NCI-H128 (cell line): ENCODE data around the gene ABHD12B.
A peak's percentile ranks its signal among the peaks of the same experiment; 100 is the strongest.

ENCODE experiments used
- DNase-seq: peaks from one replicate; lab custom pipeline; 2025; ENCODE audit not compliant: unreplicated experiment; lab: John Stamatoyannopoulos, UW

Gene ABHD12B

DNA sequence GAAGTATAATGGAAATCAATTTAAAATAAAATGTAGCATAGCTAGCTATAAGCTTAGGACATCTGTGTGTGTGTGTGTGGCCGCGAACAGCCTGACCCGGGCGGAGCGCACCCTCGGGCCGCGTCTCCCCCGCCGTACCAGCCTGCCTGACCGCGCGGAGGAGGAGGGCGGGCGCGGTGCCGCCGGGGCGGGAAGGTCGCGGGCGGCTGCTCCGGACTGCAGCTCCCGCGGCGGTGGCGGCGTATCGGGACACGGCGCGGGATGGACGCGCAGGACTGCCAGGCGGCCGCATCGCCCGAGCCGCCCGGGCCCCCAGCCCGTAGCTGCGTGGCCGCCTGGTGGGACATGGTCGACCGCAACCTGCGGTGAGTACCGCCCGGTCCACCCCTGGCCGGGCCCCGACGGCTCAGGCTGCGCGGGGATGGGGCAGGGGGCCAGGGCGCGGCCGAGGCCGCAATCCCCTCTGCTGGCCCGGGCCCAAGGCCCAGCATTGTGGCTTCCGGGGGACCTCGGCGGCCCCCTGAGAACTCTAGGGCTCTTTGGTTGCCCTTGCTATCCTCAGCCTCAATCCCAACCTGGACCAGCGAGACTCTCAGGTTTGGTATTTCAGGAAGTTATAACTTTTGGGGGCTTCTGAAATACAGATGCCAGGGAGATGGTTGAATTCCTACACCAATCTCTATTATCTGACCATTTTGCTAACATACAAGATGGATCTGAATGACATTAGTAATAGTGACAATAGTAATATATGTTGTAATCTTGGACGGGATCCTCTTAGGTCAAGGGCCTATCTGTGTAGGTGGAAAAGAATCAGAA lies at the start of gene ABHD12B:
ABHD12B (plus strand) TSS at position 140 of the 819 bp plus-strand sequence; CDS start at position 262, 122 bp downstream.
- no peak for DNase-seq

DNA sequence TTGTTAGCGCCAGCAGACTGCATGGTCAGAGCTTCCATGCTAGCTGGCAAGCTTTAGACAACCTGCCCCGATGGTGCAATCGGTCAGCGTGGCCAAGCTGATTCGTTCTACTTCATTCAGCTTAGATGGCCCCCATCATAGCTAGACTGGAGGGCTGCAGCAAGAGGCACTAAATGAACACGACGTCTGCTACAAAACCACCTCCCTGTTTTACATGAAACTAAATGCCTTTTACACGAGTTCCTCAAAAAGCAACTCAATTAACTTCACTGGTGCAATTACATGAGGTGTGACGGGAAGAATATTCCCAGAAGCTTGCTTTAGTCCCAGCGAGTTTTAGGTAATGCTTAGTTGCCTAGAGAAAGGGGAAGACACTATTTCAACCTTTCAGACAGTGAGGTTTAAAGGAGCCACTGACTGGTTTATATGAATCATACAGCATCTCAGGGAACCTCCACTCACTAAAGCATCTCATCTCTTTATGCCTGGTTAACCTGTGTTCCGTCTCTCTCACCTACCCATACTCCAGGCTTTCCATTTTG lies 49.3 kb upstream of the ABHD12B start:
- no peak for DNase-seq

DNA sequence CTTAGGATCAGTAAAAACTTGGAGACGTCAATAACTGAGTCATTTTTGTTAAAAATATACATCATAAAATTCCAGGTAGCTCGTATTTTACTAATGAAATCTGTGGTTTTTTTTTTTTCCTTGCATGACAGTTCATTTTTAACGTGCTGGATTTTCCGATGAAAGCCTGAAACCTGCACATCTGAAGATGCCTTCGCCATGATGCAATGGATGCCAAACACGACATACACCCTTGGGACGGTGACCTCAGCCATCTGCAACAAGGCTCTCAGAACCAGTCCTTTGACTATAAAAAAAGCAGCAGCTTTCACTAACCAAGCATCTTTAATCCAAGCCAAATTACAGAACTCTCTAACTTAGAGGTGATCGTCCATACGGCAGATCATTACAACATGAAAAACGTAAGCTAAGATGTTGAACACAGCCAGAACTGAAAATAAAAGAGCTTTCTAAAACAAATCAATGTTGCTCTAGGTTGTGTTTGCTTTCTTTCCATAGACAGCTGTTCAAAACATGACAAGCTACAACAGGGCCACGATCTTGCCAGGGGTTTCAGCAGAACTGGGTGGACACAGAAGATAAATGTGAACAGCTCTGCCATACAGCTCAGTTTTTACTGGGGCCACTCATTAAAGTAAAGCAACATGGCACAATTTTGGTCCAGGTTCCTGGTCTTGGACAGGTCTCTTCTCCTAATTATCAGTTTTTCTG lies 48.6 kb upstream of the ABHD12B start:
- no peak for DNase-seq

DNA sequence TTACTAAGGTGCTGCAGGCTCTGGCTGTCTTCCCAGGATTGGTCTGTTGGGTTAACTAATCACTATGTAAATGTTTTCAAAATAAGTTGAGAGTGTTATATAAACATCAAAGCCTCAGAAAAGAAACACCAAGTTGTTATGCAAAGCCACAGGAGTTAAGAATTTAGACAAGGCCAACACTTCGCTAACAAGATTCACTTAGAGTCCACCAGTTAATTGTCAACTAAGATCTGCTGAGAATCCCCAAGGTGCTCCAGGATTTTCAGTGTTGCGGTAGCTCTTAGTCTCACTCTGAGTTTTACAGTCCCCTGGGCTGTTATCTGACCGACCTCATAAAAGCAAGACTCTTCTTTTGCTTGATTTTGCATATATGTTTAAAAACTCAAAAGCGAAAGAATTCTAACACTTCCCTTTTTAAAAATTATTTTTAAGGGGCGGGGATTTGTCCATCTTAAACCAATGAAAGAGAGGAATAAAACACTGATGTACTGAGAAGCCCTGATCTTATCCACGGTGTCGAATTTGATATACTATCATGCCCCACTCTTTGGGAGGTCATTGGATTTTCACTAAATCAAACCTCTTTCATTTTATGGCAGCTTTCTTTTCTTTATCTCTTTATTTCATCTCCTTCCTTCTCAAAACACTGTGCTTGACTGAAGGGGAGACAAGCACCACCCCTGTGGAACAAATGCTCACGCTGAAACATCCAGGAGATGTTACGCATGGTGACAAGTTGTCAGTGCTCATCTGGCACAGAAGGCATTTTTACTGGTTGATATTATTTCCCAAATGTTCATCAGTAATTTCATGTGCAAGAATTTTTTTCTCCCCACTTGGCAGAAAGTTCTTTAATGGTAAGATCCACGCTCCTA lies 47.9 kb upstream of the ABHD12B start:
- no peak for DNase-seq

GRCh38 chr14:50825307-50825706 lies 46.5 kb upstream of the ABHD12B start:
- no peak for DNase-seq

- no peak for DNase-seq
These were observed 45.2 kb upstream of the ABHD12B start for GRCh38 chr14:50826681-50827080.

- no peak for DNase-seq
These were observed 42.9 kb upstream of the ABHD12B start for GRCh38 chr14:50828721-50829488.

- DNase-seq, result no peak
These were observed 42.3 kb upstream of the ABHD12B start for GRCh38 chr14:50829489-50830043.

- peak; percentile 24 for DNase-seq
These were observed 41.6 kb upstream of the ABHD12B start for GRCh38 chr14:50830044-50830931.

- DNase-seq, result peak; percentile 40
These were observed 40.7 kb upstream of the ABHD12B start, which contains the start of gene NIN for GRCh38 chr14:50830932-50831725. TSS of gene NIN (minus strand) at chr14:50831162. CDS start at chr14:50822056, 9,106 bp downstream.

- DNase-seq, result no peak
These were observed 40.1 kb upstream of the ABHD12B start for GRCh38 chr14:50831726-50832168.

- no peak for DNase-seq
These were observed 38.8 kb upstream of the ABHD12B start for GRCh38 chr14:50832935-50833630.

DNA sequence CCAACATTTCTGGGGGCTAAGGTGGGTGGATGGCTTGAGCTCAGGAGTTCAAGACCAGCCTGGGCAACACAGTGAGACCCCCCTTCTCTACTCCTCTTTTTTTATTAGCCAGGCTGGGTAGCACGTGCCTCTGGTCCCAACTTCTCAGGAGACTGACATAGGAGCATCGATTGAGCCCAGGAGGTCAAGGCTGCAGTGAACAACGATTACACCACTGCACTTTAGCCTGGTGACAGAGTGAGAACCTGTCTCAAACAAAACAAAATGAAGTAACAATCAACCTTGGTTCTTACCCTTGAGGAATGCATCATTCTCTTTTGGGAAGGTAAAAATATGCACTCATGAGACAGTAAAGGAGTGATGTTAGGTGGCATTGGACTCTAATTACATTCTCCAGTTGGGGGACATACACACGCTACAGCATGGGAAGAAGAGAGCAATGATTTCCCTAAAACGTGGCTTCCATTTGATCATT lies 37.0 kb upstream of the ABHD12B start:
- no peak for DNase-seq

DNA sequence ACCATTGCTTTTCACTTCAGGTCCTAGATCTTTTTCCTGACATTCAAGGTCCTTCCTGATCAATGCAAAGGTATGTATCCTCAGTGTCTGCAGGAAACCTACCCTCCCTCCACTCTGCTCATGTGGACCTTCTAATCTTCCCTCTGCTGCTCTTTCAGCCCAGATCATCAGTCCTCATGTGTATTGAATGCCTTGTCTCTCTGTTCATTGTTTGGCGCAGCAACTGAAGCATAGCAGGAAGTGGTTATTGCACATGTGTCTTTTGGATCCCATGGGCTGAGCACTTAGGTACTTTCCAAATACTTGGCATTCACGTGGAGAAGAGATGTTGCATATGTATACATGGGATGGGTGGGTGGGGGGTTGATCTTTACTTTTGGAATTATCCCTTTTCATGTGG lies 36.6 kb upstream of the ABHD12B start:
- DNase-seq, result no peak

DNA sequence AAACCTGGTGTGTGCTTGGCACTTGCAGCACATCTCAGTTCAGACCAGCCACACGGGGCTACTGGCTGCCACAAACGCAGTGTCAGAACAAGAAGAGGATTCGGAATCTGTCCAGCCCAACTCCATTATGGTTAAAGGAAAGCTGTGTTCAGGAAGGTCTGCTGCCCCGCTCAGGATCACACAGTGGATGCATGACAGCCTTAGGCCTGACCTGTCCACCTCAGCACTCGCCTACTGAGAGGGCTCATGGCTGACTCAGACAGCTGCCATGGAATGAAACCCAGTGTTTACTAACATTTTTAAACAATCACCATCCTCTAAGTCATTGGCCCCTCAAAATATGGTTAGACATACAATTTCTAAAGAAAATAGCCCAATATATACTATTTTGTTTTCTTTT lies 35.3 kb upstream of the ABHD12B start:
- no peak for DNase-seq

DNA sequence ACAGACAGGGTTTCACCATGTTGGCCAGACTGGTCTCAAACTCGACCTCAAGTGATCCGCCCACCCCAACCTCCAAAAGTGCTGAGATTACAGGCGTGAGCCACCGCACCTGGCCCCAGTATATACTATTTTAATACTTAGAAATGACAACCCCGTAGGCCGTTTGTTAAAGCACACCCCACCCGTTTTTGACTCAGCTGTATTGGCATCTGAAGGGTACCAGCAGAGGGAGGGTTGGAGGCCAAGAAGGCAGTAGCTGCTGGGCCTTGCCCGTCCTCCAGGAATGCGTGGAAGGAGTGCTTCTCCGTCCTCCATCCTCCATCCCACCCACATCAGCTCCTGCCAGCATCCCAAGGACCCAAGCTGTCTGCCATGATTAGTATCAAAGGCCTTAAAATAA lies 34.6 kb upstream of the ABHD12B start:
- no peak for DNase-seq

- no peak for DNase-seq
These were observed 33.9 kb upstream of the ABHD12B start for GRCh38 chr14:50837850-50838470.
